Prostate gland (tissue), 2 donors: ENCODE data around the gene SLC29A4. TPM values are rescaled to one million over a fixed set of nuclear protein-coding genes. Genes with fewer than 3 reads are reported as not detected.

ENCODE experiments used
- DNase-seq: peaks from one replicate; pipeline ENCODE4 v3.0.0-alpha.2; 2019; ENCODE audit warnings: low spot score
- H3K27ac ChIP-seq, 2 donors: fragments of 200-600 bp; sonication (generic); 2 replicates each; pipeline ENCODE4 v1.5.1; 2017 to 2019
- H3K27me3 ChIP-seq: fragments of 200-600 bp; sonication (generic); replicated peaks from 2 replicates; pipeline ENCODE4 v1.5.1; 2019; ENCODE audit not compliant: insufficient read depth
- H3K36me3 ChIP-seq, 2 donors: fragments of 200-600 bp; sonication (generic); 1 replicate in 1 of 2; 2 replicates in 1 of 2; pipeline versions ENCODE4 v1.5.1 to v1.8.1; 2017 to 2019
- H3K4me1 ChIP-seq: fragments of 200-600 bp; sonication (generic); replicated peaks from 2 replicates; pipeline ENCODE4 v1.5.1; 2019
- H3K4me3 ChIP-seq, 2 donors: fragments of 200-600 bp; sonication (generic); 2 replicates each; pipeline ENCODE4 v1.5.1; 2017 to 2019
- H3K9me3 ChIP-seq: fragments of 200-600 bp; sonication (generic); 2 replicates; pipeline ENCODE4 v1.5.1; 2017
- POLR2A ChIP-seq: fragments of 450-650 bp; IDR thresholded peaks from one replicate; pipeline ENCODE4 v1.6.1; 2016; ENCODE audit warnings: antibody characterized with exemption, mild to moderate bottlenecking
- POLR2AphosphoS5 ChIP-seq: sonication (generic); formaldehyde crosslinking; IDR thresholded peaks from one replicate; pipeline ENCODE4 v1.6.1; 2017; ENCODE audit warnings: antibody characterized with exemption
- WGBS: methylation state at CpG from one replicate; pipeline ENCODE4 v1.1.5; 2018; 5-methylcytosine and 5-hydroxymethylcytosine counted together
- intact Hi-C: fragments of 100-400 bp; cut with DNase I; formaldehyde crosslinking; loops from one replicate; pipeline ENCODE4 v1.14.2; 2022
- total RNA-seq, 2 donors: library from RNA; depleted of rRNA; stranded (reverse); fragments of >200 nt; gene quantifications; one replicate each; pipeline ENCODE4 v1.1.0, GENCODE V29; 2016
- TF ChIP-seq, protein P1 (sequence below), 4 experiments: fragments of 200-600 bp in 2 of 4; fragments of 450-650 bp in 2 of 4; sonication (generic) in 2 of 4; IDR thresholded peaks; 1 replicate in 3 of 4; 2 replicates in 1 of 4; pipeline ENCODE4 v1.5.1; 2016 to 2019; ENCODE audit warnings: antibody characterized with exemption in 4 of 4, mild to moderate bottlenecking in 2 of 4, moderate library complexity in 2 of 4

The SLC29A4 gene
- total RNA-seq, 2 donors from 2014 or later: 11.6 to 13.5 TPM

DNA sequence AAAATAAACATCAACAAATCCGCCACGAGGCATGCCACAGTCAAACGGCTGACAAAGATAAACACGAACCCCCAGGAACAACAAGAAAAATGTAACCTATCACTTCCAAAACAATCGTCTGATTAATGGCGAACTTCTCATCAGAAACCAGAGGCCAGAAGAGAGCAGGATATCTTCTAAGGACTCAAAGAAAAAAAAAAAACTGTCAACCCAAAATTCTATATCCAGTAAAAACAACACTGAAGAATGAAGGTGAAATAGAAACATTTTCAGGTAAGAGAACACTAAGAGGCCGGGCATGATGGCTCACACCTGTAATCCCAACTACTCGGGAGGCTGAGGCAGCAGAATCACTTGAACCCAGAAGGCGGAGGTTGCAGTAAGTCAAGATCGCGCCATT, 54.3 kb downstream of the SLC29A4 start:
- no peak for DNase-seq
- Histone ChIP-seq H3K27me3 (no peaks in the 10 kb centered on the region), H3K4me1 (no peaks in the 10 kb centered on the region), H3K27ac (no peak overlapping the region), H3K4me3 (no peak overlapping the region), H3K36me3 (peaks cover 4% of the 10 kb centered on the region in 2 donors), H3K9me3 (no peaks in the 10 kb centered on the region)
- intact Hi-C loops: no loop called here
- WGBS: 95% methylated on average over 11 of the region's 11 CpGs
- TF ChIP-seq POLR2AphosphoS5 (no peak), POLR2A (no peak)
- TF ChIP-seq, protein P1, sequence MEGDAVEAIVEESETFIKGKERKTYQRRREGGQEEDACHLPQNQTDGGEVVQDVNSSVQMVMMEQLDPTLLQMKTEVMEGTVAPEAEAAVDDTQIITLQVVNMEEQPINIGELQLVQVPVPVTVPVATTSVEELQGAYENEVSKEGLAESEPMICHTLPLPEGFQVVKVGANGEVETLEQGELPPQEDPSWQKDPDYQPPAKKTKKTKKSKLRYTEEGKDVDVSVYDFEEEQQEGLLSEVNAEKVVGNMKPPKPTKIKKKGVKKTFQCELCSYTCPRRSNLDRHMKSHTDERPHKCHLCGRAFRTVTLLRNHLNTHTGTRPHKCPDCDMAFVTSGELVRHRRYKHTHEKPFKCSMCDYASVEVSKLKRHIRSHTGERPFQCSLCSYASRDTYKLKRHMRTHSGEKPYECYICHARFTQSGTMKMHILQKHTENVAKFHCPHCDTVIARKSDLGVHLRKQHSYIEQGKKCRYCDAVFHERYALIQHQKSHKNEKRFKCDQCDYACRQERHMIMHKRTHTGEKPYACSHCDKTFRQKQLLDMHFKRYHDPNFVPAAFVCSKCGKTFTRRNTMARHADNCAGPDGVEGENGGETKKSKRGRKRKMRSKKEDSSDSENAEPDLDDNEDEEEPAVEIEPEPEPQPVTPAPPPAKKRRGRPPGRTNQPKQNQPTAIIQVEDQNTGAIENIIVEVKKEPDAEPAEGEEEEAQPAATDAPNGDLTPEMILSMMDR (IDR thresholded peaks at IDR 0.05): no peak

DNA sequence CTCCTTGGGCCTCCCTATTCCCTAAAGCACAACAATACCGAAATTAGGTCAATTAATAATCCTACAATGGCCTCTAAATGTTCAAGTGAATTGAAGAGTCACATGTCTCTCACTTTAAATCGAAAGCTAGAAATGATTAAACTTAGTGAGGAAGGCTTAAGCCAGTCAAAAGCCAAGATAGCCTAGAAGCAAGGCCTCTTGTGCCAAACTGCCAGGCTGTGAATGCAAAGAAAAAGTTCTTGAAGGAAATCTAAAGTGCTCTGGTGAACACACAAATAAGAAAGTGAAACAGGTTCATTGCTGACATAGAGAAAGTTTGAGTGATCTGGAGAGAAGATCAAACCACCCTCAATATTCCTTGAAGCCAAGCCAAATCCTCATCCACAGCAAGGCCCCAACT, 57.2 kb downstream of the SLC29A4 start:
- no peaks in the 10 kb centered on the region for H3K27me3 ChIP-seq
- no peak overlapping the region for H3K4me3 ChIP-seq
- no peak overlapping the region for H3K27ac ChIP-seq
- 92% methylated on average over 2 of the region's 2 CpGs for WGBS
- H3K9me3 ChIP-seq: no peaks in the 10 kb centered on the region
- DNase-seq: no peak
- H3K4me1 ChIP-seq: no peaks in the 10 kb centered on the region
- intact Hi-C loops: no loop called here
- TF ChIP-seq POLR2A (no peak), POLR2AphosphoS5 (no peak)
- TF ChIP-seq, protein P1 (IDR thresholded peaks at IDR 0.05): no peak
- H3K36me3 ChIP-seq: peaks cover 5 to 12% of the 10 kb centered on the region in 2 donors

DNA sequence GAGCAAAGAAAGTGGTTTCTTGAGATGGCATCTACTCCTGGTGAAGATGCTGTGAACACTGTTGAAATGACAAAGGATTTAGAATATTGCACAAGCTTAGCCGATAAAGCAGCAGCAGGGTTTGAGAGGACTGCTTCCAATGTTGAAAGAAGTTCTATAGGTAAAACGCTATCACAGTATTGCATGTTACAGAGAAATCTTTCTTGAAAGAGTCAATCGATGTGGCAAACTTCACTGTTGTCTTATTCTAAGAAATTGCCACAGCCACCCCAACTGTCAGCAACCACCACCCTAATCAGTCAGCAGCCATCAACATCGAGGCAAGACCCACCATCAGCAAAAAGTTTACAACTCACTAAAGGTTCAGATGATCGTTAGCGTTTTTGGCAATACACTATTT, 59.9 kb downstream of the SLC29A4 start:
- H3K4me1 ChIP-seq: no peaks in the 10 kb centered on the region
- H3K27ac ChIP-seq: no peak overlapping the region
- WGBS: 94% methylated on average over 6 of the region's 6 CpGs
- no peak for TF ChIP-seq POLR2AphosphoS5
- no peak for TF ChIP-seq POLR2A
- TF ChIP-seq, protein P1 (IDR thresholded peaks at IDR 0.05): no peak
- no peak for DNase-seq
- peaks cover 8 to 22% of the 10 kb centered on the region in 2 donors for H3K36me3 ChIP-seq
- H3K4me3 ChIP-seq: no peak overlapping the region
- H3K9me3 ChIP-seq: no peaks in the 10 kb centered on the region
- intact Hi-C loops: no loop called here
- H3K27me3 ChIP-seq: no peaks in the 10 kb centered on the region

DNA sequence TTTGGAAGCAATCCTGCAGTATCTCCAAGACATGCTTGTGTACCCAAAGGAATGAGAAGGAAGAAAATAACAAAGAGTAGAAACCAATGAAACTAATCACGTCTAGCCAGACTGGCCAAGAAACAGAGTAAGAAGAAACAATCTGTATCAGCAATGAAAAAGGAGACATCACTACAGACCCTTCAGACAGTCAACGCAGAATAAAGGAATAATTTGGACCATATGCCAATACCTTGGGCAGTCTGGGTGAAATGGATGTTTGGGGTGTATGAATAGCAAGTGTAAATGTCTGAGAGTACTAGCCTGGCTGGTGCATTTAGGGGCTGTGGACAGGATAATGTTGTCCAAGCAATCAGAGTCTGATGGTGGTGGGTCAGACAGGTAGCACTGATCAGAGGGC, 61.1 kb downstream of the SLC29A4 start:
- H3K27ac ChIP-seq: no peak overlapping the region
- intact Hi-C loops: no loop called here
- no peak overlapping the region for H3K4me3 ChIP-seq
- TF ChIP-seq, protein P1 (IDR thresholded peaks at IDR 0.05): no peak
- TF ChIP-seq POLR2A (no peak), POLR2AphosphoS5 (no peak)
- no peaks in the 10 kb centered on the region for H3K4me1 ChIP-seq
- DNase-seq: no peak
- no peaks in the 10 kb centered on the region for H3K9me3 ChIP-seq
- WGBS: 90% methylated on average over 2 of the region's 2 CpGs
- no peaks in the 10 kb centered on the region for H3K27me3 ChIP-seq
- peaks cover 8 to 22% of the 10 kb centered on the region in 2 donors for H3K36me3 ChIP-seq

DNA sequence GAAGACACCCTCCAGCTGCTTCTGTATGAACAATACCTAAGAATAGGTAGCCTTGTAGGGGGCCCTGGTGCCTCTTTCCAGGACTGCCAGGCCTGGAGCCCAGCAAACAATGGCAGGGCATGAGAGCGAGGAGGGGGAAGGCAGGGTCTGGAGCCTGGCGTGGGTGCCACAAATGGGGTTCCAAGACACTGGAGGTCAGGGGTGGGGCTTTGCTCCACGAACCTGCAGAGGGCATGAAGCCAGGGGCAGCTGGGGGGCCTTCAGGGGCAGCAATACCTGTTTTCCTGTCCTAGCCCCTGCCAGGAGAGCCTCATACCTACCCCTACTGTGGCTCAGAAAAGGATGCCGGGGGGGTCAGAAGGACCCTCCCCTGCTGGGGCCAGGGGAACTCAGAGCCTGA, 61.6 kb downstream of the SLC29A4 start:
- Histone ChIP-seq H3K4me3 (no peak overlapping the region), H3K9me3 (no peaks in the 10 kb centered on the region), H3K4me1 (no peaks in the 10 kb centered on the region), H3K27me3 (no peaks in the 10 kb centered on the region), H3K27ac (no peak overlapping the region), H3K36me3 (peaks cover 8 to 22% of the 10 kb centered on the region in 2 donors)
- intact Hi-C loops: no loop called here
- TF ChIP-seq POLR2AphosphoS5 (no peak), POLR2A (no peak)
- TF ChIP-seq, protein P1 (IDR thresholded peaks at IDR 0.05): no peak
- DNase-seq: no peak
- WGBS: 100% methylated on average over 4 of the region's 4 CpGs
